Measurements from ENCODE around the gene PAPOLB.

The PAPOLB gene

GRCh38 chr7:4840079-4840501, 21.7 kb downstream of the PAPOLB start:
- DNase-seq, result no peak

DNA sequence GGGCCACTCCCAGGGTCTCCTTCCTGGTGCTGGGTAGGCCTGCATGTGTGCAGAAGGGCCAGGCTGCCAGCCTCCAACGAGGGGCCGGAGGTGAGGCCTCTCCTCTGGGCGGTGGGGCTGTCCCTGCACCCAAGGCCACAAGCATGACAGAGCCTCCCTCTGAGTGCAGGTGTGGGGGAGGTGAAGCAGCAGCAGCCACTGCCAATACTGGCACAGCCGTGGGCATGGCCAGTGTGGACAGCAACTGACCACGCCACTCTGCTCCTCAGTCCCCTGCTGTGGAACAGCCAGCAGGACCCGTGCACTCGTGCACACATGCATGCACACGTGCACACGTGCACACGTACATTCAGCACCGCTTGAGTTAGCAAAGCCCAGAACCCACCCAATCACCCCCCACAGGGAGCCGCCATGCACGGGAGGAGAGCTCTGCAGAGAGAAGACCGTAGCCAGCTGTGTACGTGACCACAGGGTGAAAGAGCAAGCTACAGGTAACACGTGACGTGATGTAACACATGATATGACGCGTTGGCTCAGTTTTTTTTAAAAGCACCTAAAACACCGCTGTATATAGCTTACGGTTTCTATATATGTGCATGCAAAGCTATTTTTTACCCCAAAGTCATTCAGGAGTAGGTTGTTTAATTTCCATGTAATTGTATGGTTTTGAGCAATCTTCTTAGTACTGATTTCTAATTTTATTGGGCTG, 23.1 kb downstream of the PAPOLB start:
- DNase-seq, result no peak

- DNase-seq, result no peak
Observed at GRCh38 chr7:4837803-4838625, 23.8 kb downstream of the PAPOLB start.

GRCh38 chr7:4837041-4837802, 24.6 kb downstream of the PAPOLB start:
- no peak for DNase-seq

- no peak for DNase-seq
Observed at GRCh38 chr7:4836206-4836661, 25.6 kb downstream of the PAPOLB start.

GRCh38 chr7:4835398-4836205, 26.2 kb downstream of the PAPOLB start:
- no peak for DNase-seq

- no peak for DNase-seq
Observed at GRCh38 chr7:4834601-4835397, 27.0 kb downstream of the PAPOLB start.

DNA sequence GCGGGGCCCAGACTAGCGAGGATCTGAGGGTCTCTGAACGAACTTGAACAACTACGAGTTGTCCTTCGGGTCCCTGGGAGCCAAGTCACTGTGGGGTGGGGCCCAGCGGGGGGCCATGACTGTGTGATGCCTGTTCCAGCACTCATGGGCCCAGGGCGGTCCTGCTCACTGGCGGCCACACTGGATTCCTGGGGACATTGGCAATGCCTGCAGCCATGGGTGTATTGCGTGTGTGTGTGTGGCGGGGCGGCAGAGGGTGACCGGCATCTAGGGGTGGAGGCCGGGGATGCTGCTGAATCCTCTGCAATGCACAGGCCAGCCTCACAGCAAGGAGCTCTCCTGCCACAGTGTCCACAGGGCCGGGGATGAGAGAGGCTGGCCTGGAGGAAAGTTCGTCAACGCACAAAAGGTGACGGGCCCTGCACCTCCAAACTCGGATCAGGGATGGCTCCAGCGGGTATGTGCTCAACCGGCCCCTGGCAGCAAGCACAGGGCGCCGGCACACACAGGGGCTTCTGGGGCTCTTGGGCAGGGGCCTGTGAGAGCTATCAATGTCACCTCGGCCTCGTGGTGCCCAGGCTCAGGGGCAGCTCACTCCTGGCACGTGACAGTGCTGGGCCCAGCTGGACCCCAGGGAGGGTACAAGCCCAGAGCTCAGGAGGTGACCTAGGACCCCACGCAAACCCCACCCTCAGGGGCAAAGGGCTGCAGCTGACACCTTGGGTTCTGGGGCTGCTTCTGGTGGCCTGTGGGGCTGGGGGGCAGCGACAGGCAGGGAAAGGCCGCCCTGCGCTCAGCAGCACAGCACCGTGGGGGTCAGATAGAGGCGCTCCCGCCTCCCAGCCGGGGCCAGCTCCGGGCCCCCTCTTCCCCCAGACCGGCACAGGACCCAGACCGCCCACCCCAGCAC, 27.9 kb downstream of the PAPOLB start:
- no peak for DNase-seq

DNA sequence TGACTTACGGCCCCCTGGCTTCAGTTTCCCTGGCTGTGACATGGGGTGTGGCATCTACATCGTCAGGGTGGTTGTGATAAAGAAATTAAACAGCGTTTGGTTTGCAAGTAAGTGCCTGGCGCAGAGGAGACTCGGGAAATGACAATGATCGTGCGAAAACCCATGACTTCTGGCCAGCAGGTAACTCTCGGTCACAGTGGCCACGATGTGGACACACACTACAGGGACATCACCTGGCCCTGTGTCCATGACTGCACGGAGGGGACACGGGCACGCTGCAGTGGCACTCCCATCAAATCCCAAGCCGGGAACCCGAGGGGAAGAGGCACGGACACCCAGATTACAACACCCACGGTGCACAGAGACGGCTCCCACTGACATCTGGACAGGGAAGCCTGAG, 28.7 kb downstream of the PAPOLB start:
- DNase-seq, result no peak

DNA sequence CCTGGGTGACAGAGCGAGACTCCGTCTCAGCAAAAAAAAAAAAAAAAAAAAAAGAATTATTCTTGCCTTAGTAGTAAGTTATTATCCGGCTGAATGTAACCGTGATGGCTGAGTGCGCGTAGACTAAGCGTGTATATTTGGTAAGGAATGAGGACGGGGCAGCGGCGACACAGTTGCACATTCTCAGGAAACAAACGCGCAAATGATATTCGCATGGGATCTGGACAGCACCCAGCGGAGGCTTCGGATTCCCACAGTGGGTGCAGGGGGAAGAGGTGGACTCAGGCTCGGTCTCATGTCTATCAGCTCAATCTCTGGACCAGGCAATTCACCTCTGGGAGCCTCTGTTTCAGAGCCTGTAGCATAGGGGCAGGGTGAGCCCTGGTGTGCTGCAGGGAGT, 29.1 kb downstream of the PAPOLB start:
- DNase-seq, result no peak

DNA sequence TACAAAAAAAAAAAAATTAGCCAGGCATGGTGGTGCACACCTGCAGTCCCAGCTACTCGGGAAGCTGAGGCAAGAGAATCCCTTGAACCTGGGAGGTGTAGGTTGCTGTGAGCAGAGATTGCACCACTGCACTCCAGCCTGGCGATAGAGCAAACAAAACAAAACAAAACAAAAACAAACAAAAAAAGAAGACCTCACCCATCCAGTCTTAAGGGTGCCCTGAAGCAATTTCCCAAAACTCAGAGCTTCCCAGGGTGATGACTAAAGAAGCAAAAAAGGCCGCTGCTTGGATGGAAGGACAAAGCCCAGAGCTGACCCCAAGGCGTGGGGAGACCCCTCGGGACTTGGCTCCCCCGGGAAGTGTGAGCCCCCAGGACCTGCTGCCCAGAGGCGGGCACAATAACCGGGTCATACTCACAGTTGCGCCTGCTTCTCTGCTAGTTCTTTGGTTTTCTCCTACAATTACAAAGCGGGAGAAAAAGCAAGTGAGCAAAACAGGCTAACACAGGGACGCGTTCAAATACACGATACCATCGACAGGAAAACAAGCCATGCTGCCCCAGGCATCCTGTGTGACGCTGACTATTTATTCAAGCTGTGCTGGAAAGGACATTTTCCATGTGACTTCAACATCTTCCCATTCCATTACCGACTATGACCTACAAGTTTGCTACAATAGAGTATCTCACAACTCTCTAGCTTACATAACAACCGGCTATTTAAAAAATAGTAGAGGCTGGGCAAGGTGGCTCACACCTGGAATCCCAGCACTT, 29.9 kb downstream of the PAPOLB start:
- DNase-seq, result no peak

GRCh38 chr7:4830176-4830575, 31.7 kb downstream of the PAPOLB start:
- no peak for DNase-seq

GRCh38 chr7:4828720-4829383, 33.0 kb downstream of the PAPOLB start:
- no peak for DNase-seq

- DNase-seq, result no peak
Observed at GRCh38 chr7:4825081-4825480, 36.7 kb downstream of the PAPOLB start.

GRCh38 chr7:4824120-4824775, 37.6 kb downstream of the PAPOLB start:
- DNase-seq, result no peak

- no peak for DNase-seq
Observed at GRCh38 chr7:4823441-4824119, 38.2 kb downstream of the PAPOLB start.

GRCh38 chr7:4822677-4823076, 39.2 kb downstream of the PAPOLB start:
- no peak for DNase-seq

- no peak for DNase-seq
Observed at GRCh38 chr7:4820967-4821471, 40.8 kb downstream of the PAPOLB start.
